ENCODE results near the gene TANGO2. TPM values are rescaled to one million over a fixed set of nuclear protein-coding genes. Genes with fewer than 3 reads are reported as not detected.

Gene TANGO2
- total and polyA plus RNA-seq, 2 experiments from 2014 or later = 27.3 to 45.0 TPM

DNA sequence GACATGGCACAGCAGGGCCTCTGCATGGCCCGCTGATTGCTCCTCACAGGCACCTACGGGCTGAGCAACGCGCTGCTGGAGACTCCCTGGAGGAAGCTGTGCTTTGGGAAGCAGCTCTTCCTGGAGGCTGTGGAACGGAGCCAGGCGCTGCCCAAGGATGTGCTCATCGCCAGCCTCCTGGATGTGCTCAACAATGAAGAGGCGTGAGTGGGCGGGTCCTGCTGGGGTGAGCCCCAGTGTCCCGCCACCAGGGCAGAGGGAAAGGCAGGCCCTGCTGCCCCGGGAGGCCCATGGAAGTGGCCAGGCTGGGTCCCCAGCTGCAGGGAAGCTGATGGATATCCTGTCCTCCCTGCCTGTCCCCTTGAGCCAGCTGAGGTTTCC lies 40.6 kb downstream of the TANGO2 start:
- Histone ChIP-seq H3K27me3 (replicated peaks; ENCODE audit: insufficient read depth) (no peaks in the 10 kb centered on the region), H3K4me1 (ENCODE audit: insufficient read depth) (no peaks in the 10 kb centered on the region), H3K9me3 (ENCODE audit: low read depth) (no peaks in the 10 kb centered on the region), H4K20me1 (ENCODE audit: insufficient read depth) (no peaks in the 10 kb centered on the region), H3K9me2 (ENCODE audit: insufficient read depth) (no peaks in the 10 kb centered on the region), H3K79me2 (ENCODE audit: insufficient read depth) (no peaks in the 10 kb centered on the region), H2AFZ (no peak overlapping the region), H3K4me2 (ENCODE audit: unreplicated experiment) (no peak overlapping the region), H3K36me3 (ENCODE audit: low read depth) (no peaks in the 10 kb centered on the region), H3K9ac (no peak overlapping the region), H3K4me3 (no peak overlapping the region), H3F3A (ENCODE audit: insufficient read depth) (no peaks in the 10 kb centered on the region), H3K27ac (no peak overlapping the region)
- no peak for TF ChIP-seq EZH2phosphoT487 (IDR thresholded peaks at IDR 0.05; ENCODE audit: insufficient read depth, low read depth)
- no peak for TF ChIP-seq EZH2 (IDR thresholded peaks at IDR 0.05; ENCODE audit: insufficient read depth, poor library complexity, severe bottlenecking)
- WGBS, 2 experiments (ENCODE audit: low coverage in 1 of 2, low lambda C conversion rate in 2 of 2, missing lambda C conversion rate in 2 of 2) = 94 to 98% methylated on average over 10 to 11 of the region's 11 CpGs
- peak; percentile 7 for DNase-seq
- in situ Hi-C loops (cut with MboI) = no loop called here

- H3K79me2 ChIP-seq (ENCODE audit: insufficient read depth) = no peaks in the 10 kb centered on the region
- no peak overlapping the region for H3K4me2 ChIP-seq (ENCODE audit: unreplicated experiment)
- H2AFZ ChIP-seq = no peak overlapping the region
- no peaks in the 10 kb centered on the region for H3F3A ChIP-seq (ENCODE audit: insufficient read depth)
- TF ChIP-seq EZH2phosphoT487 (IDR thresholded peaks at IDR 0.05; ENCODE audit: insufficient read depth, low read depth) (no peak), EZH2 (IDR thresholded peaks at IDR 0.05; ENCODE audit: insufficient read depth, poor library complexity, severe bottlenecking) (no peak)
- in situ Hi-C loops (cut with MboI) = no loop called here
- no peaks in the 10 kb centered on the region for H3K27me3 ChIP-seq (replicated peaks; ENCODE audit: insufficient read depth)
- H3K36me3 ChIP-seq (ENCODE audit: low read depth) = no peaks in the 10 kb centered on the region
- no peaks in the 10 kb centered on the region for H4K20me1 ChIP-seq (ENCODE audit: insufficient read depth)
- H3K4me3 ChIP-seq = no peak overlapping the region
- H3K9me3 ChIP-seq (ENCODE audit: low read depth) = no peaks in the 10 kb centered on the region
- DNase-seq = no peak
- H3K9ac ChIP-seq = no peak overlapping the region
- WGBS, 2 experiments (ENCODE audit: low coverage in 1 of 2, low lambda C conversion rate in 2 of 2, missing lambda C conversion rate in 2 of 2) = 95 to 97% methylated on average over 15 to 18 of the region's 18 CpGs
- H3K4me1 ChIP-seq (ENCODE audit: insufficient read depth) = no peaks in the 10 kb centered on the region
- no peaks in the 10 kb centered on the region for H3K9me2 ChIP-seq (ENCODE audit: insufficient read depth)
- no peak overlapping the region for H3K27ac ChIP-seq
Observed at GRCh38 chr22:20062043-20062765, 41.3 kb downstream of the TANGO2 start.

- no peak overlapping the region for H3K27ac ChIP-seq
- H4K20me1 ChIP-seq (ENCODE audit: insufficient read depth) = no peaks in the 10 kb centered on the region
- no peaks in the 10 kb centered on the region for H3K79me2 ChIP-seq (ENCODE audit: insufficient read depth)
- no peaks in the 10 kb centered on the region for H3K9me2 ChIP-seq (ENCODE audit: insufficient read depth)
- no peak for TF ChIP-seq EZH2phosphoT487 (IDR thresholded peaks at IDR 0.05; ENCODE audit: insufficient read depth, low read depth)
- no peak overlapping the region for H3K4me3 ChIP-seq
- no peaks in the 10 kb centered on the region for H3K27me3 ChIP-seq (replicated peaks; ENCODE audit: insufficient read depth)
- H3F3A ChIP-seq (ENCODE audit: insufficient read depth) = no peaks in the 10 kb centered on the region
- no peaks in the 10 kb centered on the region for H3K9me3 ChIP-seq (ENCODE audit: low read depth)
- 82 to 83% methylated on average over 11 of the region's 11 CpGs for WGBS, 2 experiments (ENCODE audit: low coverage in 1 of 2, low lambda C conversion rate in 2 of 2, missing lambda C conversion rate in 2 of 2)
- peak; percentile 41 for DNase-seq
- in situ Hi-C loops (cut with MboI) = no loop called here
- no peak overlapping the region for H2AFZ ChIP-seq
- no peak overlapping the region for H3K4me2 ChIP-seq (ENCODE audit: unreplicated experiment)
- H3K9ac ChIP-seq = no peak overlapping the region
- no peaks in the 10 kb centered on the region for H3K4me1 ChIP-seq (ENCODE audit: insufficient read depth)
- H3K36me3 ChIP-seq (ENCODE audit: low read depth) = no peaks in the 10 kb centered on the region
Observed at GRCh38 chr22:20062766-20063083, 41.8 kb downstream of the TANGO2 start.

GRCh38 chr22:20063271-20064139 lies 42.6 kb downstream of the TANGO2 start:
- no peak overlapping the region for H3K4me3 ChIP-seq
- no peaks in the 10 kb centered on the region for H3K9me3 ChIP-seq (ENCODE audit: low read depth)
- no peaks in the 10 kb centered on the region for H3K4me1 ChIP-seq (ENCODE audit: insufficient read depth)
- no peak overlapping the region for H3K9ac ChIP-seq
- no peaks in the 10 kb centered on the region for H4K20me1 ChIP-seq (ENCODE audit: insufficient read depth)
- no peak for DNase-seq
- H2AFZ ChIP-seq = no peak overlapping the region
- H3K9me2 ChIP-seq (ENCODE audit: insufficient read depth) = no peaks in the 10 kb centered on the region
- no peaks in the 10 kb centered on the region for H3K36me3 ChIP-seq (ENCODE audit: low read depth)
- H3K79me2 ChIP-seq (ENCODE audit: insufficient read depth) = no peaks in the 10 kb centered on the region
- H3K4me2 ChIP-seq (ENCODE audit: unreplicated experiment) = no peak overlapping the region
- in situ Hi-C loops (cut with MboI) = no loop called here
- no peaks in the 10 kb centered on the region for H3K27me3 ChIP-seq (replicated peaks; ENCODE audit: insufficient read depth)
- no peaks in the 10 kb centered on the region for H3F3A ChIP-seq (ENCODE audit: insufficient read depth)
- no peak overlapping the region for H3K27ac ChIP-seq
- WGBS, 2 experiments (ENCODE audit: low coverage in 1 of 2, low lambda C conversion rate in 2 of 2, missing lambda C conversion rate in 2 of 2) = 86 to 88% methylated on average over 27 of the region's 27 CpGs
- TF ChIP-seq EZH2 (IDR thresholded peaks at IDR 0.05; ENCODE audit: insufficient read depth, poor library complexity, severe bottlenecking) (no peak), EZH2phosphoT487 (IDR thresholded peaks at IDR 0.05; ENCODE audit: insufficient read depth, low read depth) (no peak)

Measured in GM23248 (cell line).